ENCODE results near the gene CACNA1S.

DNA sequence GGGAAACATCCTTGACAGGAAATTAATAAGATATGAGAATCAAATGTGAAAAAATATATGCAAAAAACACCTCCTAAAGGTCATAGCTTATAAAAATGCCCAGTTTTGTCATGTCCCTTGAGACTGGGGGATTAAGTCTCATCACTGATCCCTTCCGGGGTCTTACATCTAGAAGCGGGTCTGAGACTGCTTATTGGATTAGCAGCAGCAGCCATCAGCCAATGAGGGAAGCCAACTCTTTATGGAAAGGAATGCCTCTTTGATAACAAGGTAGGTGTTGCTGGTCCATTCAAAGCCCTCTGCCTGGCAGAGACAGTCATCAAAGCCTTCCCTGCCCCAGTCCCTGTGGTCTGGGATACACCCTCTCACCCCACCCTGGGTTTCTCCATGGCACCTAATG lies 3.9 kb upstream of the CACNA1S start:
- TF ChIP-seq, protein P1, sequence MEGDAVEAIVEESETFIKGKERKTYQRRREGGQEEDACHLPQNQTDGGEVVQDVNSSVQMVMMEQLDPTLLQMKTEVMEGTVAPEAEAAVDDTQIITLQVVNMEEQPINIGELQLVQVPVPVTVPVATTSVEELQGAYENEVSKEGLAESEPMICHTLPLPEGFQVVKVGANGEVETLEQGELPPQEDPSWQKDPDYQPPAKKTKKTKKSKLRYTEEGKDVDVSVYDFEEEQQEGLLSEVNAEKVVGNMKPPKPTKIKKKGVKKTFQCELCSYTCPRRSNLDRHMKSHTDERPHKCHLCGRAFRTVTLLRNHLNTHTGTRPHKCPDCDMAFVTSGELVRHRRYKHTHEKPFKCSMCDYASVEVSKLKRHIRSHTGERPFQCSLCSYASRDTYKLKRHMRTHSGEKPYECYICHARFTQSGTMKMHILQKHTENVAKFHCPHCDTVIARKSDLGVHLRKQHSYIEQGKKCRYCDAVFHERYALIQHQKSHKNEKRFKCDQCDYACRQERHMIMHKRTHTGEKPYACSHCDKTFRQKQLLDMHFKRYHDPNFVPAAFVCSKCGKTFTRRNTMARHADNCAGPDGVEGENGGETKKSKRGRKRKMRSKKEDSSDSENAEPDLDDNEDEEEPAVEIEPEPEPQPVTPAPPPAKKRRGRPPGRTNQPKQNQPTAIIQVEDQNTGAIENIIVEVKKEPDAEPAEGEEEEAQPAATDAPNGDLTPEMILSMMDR (IDR thresholded peaks at IDR 0.05; ENCODE audit: poor library complexity) = no peak
- no peak for TF ChIP-seq EZH2 (IDR thresholded peaks at IDR 0.05; ENCODE audit: borderline replicate concordance)

Data from hepatocyte (in vitro differentiated cells).